ENCODE measurements around the gene CKAP5.
"Not testable (repeated sequence)": the region's sequence is repeated elsewhere in the genome, so short reads cannot be mapped to it uniquely, and the experiment has no call there.

DNA sequence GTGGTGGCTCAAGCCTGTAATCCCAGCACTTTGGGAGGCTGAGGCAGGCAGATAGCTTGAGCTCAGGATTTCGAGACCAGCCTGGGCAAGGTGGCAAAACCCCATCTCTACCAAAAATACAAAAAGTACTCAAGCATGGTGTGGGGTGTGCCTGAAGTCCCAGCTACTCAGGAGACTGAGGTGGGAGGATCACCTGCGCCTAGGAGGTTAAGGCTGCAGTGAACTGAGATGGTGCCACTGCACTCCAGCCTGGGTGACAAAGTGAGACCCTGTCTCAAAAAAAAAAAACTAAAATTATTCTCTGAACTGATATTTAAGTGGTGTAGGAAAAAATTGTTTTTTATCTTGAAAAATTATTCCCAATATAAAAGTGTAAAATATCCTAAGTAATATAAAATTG lies 46.4 kb downstream of the CKAP5 start:
- TF ChIP-seq POLR2A (IDR thresholded peaks at IDR 0.05) = not testable (repeated sequence)
- TF ChIP-seq, protein P1, sequence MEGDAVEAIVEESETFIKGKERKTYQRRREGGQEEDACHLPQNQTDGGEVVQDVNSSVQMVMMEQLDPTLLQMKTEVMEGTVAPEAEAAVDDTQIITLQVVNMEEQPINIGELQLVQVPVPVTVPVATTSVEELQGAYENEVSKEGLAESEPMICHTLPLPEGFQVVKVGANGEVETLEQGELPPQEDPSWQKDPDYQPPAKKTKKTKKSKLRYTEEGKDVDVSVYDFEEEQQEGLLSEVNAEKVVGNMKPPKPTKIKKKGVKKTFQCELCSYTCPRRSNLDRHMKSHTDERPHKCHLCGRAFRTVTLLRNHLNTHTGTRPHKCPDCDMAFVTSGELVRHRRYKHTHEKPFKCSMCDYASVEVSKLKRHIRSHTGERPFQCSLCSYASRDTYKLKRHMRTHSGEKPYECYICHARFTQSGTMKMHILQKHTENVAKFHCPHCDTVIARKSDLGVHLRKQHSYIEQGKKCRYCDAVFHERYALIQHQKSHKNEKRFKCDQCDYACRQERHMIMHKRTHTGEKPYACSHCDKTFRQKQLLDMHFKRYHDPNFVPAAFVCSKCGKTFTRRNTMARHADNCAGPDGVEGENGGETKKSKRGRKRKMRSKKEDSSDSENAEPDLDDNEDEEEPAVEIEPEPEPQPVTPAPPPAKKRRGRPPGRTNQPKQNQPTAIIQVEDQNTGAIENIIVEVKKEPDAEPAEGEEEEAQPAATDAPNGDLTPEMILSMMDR (IDR thresholded peaks at IDR 0.05) = not testable (repeated sequence)

Data from lower leg skin (tissue), 3 donors.